CD14-positive monocyte (primary cell): ENCODE measurements around the gene NPAS3. TPM values are rescaled to one million over a fixed set of nuclear protein-coding genes. Genes with fewer than 3 reads are reported as not detected.

ENCODE experiments used
- DNase-seq, 3 donors: peaks; one replicate each; pipeline ENCODE4 v3.0.0-alpha.2; 2011 to 2022
- H2AFZ ChIP-seq: 2 replicates; pipeline ENCODE4 v1.6.0; 2012; ENCODE audit warnings: mild to moderate bottlenecking, low read depth, low read length, inconsistent platforms; ENCODE audit not compliant: insufficient read depth, poor library complexity, severe bottlenecking
- H3K27ac ChIP-seq, 2 donors: 1 replicate in 1 of 2; 2 replicates in 1 of 2; pipeline ENCODE4 v1.5.1; 2012 to 2013; ENCODE audit warnings: low read length in 2 of 2, control low read depth in 1 of 2, inconsistent platforms in 1 of 2, low read depth in 1 of 2, mild to moderate bottlenecking in 1 of 2
- H3K27me3 ChIP-seq, 2 donors: one replicate each; pipeline versions ENCODE4 v1.6.0 to v1.6.1; 2011 to 2013; ENCODE audit warnings: low read length in 2 of 2; ENCODE audit not compliant: control insufficient read depth in 2 of 2, insufficient read depth in 2 of 2
- H3K36me3 ChIP-seq, 2 donors: replicated peaks in 1 of 2; 1 replicate in 1 of 2; 2 replicates in 1 of 2; pipeline versions ENCODE4 v1.5.1 to v1.6.1; 2012 to 2013; ENCODE audit warnings: low read length in 2 of 2, control low read depth in 1 of 2, inconsistent platforms in 1 of 2, mild to moderate bottlenecking in 1 of 2; ENCODE audit not compliant: insufficient read depth in 2 of 2, control insufficient read depth in 1 of 2
- H3K4me1 ChIP-seq, 2 donors: 1 replicate in 1 of 2; 2 replicates in 1 of 2; pipeline versions ENCODE4 v1.5.1 to v1.6.1; 2012 to 2013; ENCODE audit warnings: low read length in 2 of 2, control low read depth in 1 of 2, inconsistent platforms in 1 of 2, mild to moderate bottlenecking in 1 of 2, moderate library complexity in 1 of 2; ENCODE audit not compliant: insufficient read depth in 2 of 2, control insufficient read depth in 1 of 2
- H3K4me2 ChIP-seq: replicated peaks from 2 replicates; pipeline ENCODE3; 2012; ENCODE audit warnings: low read length, moderate library complexity, mild to moderate bottlenecking; ENCODE audit not compliant: poor library complexity, severe bottlenecking; ENCODE audit errors: extremely low read depth
- H3K4me3 ChIP-seq, 3 experiments: fragments of 200-600 bp in 1 of 3; sonication (generic) in 1 of 3; replicated peaks in 1 of 3; 1 replicate in 2 of 3; 2 replicates in 1 of 3; pipeline ENCODE4 v1.5.1; 2011 to 2013; ENCODE audit warnings: low read length in 3 of 3, mild to moderate bottlenecking in 3 of 3, control low read depth in 2 of 3, low read depth in 2 of 3, inconsistent platforms in 1 of 3, moderate library complexity in 1 of 3
- H3K79me2 ChIP-seq: 2 replicates; pipeline ENCODE4 v1.6.0; 2012; ENCODE audit warnings: mild to moderate bottlenecking, control low read depth, inconsistent platforms, low read length, moderate library complexity; ENCODE audit not compliant: insufficient read depth
- H3K9ac ChIP-seq: 2 replicates; pipeline ENCODE4 v1.6.0; 2017; ENCODE audit warnings: low read length, mild to moderate bottlenecking; ENCODE audit not compliant: insufficient read depth, poor library complexity, severe bottlenecking
- H3K9me3 ChIP-seq, 2 donors: replicated peaks in 1 of 2; 1 replicate in 1 of 2; 2 replicates in 1 of 2; pipeline versions ENCODE4 v1.5.1 to v1.6.1; 2012 to 2013; ENCODE audit warnings: low read length in 2 of 2, control low read depth in 1 of 2; ENCODE audit not compliant: control insufficient read depth in 1 of 2, insufficient read depth in 1 of 2
- H4K20me1 ChIP-seq: 2 replicates; pipeline ENCODE4 v1.6.0; 2012; ENCODE audit warnings: mild to moderate bottlenecking, low read length, control low read depth, moderate library complexity; ENCODE audit not compliant: insufficient read depth
- H3K27ac Mint-ChIP-seq, 7 donors: one replicate each; pipeline ENCODE4 v1.8.0; 2020; ENCODE audit warnings: mild to moderate bottlenecking in 7 of 7, mixed read lengths in 7 of 7, moderate library complexity in 6 of 7, inconsistent platforms in 2 of 7
- H3K27me3 Mint-ChIP-seq, 3 donors: one replicate each; pipeline ENCODE4 v1.8.0; 2021 to 2022; ENCODE audit warnings: low read depth in 3 of 3, mild to moderate bottlenecking in 3 of 3, mixed read lengths in 3 of 3, moderate library complexity in 3 of 3, inconsistent platforms in 1 of 3
- H3K36me3 Mint-ChIP-seq, 2 donors: one replicate each; pipeline ENCODE4 v1.8.0; 2020; ENCODE audit warnings: mixed read lengths in 2 of 2, inconsistent platforms in 1 of 2, mild to moderate bottlenecking in 1 of 2
- H3K4me1 Mint-ChIP-seq: one replicate; pipeline ENCODE4 v1.8.0; 2020; ENCODE audit warnings: mild to moderate bottlenecking, mixed read lengths
- H3K4me3 Mint-ChIP-seq, 2 donors: one replicate each; pipeline ENCODE4 v1.8.0; 2020; ENCODE audit warnings: mild to moderate bottlenecking in 2 of 2, mixed read lengths in 2 of 2, moderate library complexity in 1 of 2
- H3K9me3 Mint-ChIP-seq, 7 donors: one replicate each; pipeline ENCODE4 v1.8.0; 2020 to 2022; ENCODE audit warnings: mixed read lengths in 7 of 7, mild to moderate bottlenecking in 6 of 7, moderate library complexity in 6 of 7, inconsistent platforms in 2 of 7
- WGBS: methylation state at CpG from one replicate; pipeline ENCODE4 v1.1.5; 2013; ENCODE audit warnings: missing lambda C conversion rate; ENCODE audit not compliant: insufficient coverage; 5-methylcytosine and 5-hydroxymethylcytosine counted together
- intact Hi-C, 2 donors: fragments of 100-400 bp; cut with micrococcal nuclease; formaldehyde crosslinking; loops; one replicate each; pipeline versions ENCODE4 v1.15.0 to v1.15.1; 2023
- polyA plus RNA-seq, 3 donors: library from polyadenylated mRNA; depleted of rRNA in 1 of 3; unstranded in 2 of 3; stranded (reverse) in 1 of 3; fragments of 300-500 nt in 2 of 3; fragments of >200 nt in 1 of 3; fragmentation: Illumina TruSeq in 2 of 3; gene quantifications; 1 replicate in 2 of 3; 2 replicates in 1 of 3; pipeline ENCODE4 v1.2.3, GENCODE V29; 2012 to 2021
- TF ChIP-seq, protein P1 (sequence below): fragments of 200-600 bp; IDR thresholded peaks from one replicate; pipeline ENCODE4 v1.8.0; 2022; ENCODE audit warnings: antibody characterized with exemption, mild to moderate bottlenecking

The NPAS3 gene
- polyA plus RNA-seq, 3 donors: not detected

- H3K4me1 ChIP-seq: no peaks in the 10 kb centered on the region
- no peak overlapping the region for H3K4me3 ChIP-seq
- no peaks in the 10 kb centered on the region for H3K9me3 ChIP-seq
- H3K9ac ChIP-seq: no peak overlapping the region
- no peaks in the 10 kb centered on the region for H3K27me3 Mint-ChIP-seq
- no peaks in the 10 kb centered on the region for H4K20me1 ChIP-seq
- WGBS: no CpG with 5 or more reads among the region's 2 CpGs
- H3K27me3 ChIP-seq: no peaks in the 10 kb centered on the region
- H3K9me3 Mint-ChIP-seq: peaks cover 0 to 3% (median 2%) of the 10 kb centered on the region in 7 donors
- no peaks in the 10 kb centered on the region for H3K36me3 Mint-ChIP-seq
- H3K79me2 ChIP-seq: no peaks in the 10 kb centered on the region
- H3K4me2 ChIP-seq: no peak overlapping the region
- H3K36me3 ChIP-seq: no peaks in the 10 kb centered on the region
- DNase-seq: no peak
- no peak overlapping the region for H2AFZ ChIP-seq
- H3K4me1 Mint-ChIP-seq: no peaks in the 10 kb centered on the region
- no peak overlapping the region for H3K4me3 Mint-ChIP-seq
- intact Hi-C loops: no loop called here
- TF ChIP-seq, protein P1, sequence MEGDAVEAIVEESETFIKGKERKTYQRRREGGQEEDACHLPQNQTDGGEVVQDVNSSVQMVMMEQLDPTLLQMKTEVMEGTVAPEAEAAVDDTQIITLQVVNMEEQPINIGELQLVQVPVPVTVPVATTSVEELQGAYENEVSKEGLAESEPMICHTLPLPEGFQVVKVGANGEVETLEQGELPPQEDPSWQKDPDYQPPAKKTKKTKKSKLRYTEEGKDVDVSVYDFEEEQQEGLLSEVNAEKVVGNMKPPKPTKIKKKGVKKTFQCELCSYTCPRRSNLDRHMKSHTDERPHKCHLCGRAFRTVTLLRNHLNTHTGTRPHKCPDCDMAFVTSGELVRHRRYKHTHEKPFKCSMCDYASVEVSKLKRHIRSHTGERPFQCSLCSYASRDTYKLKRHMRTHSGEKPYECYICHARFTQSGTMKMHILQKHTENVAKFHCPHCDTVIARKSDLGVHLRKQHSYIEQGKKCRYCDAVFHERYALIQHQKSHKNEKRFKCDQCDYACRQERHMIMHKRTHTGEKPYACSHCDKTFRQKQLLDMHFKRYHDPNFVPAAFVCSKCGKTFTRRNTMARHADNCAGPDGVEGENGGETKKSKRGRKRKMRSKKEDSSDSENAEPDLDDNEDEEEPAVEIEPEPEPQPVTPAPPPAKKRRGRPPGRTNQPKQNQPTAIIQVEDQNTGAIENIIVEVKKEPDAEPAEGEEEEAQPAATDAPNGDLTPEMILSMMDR: no peak
- no peak overlapping the region for H3K27ac Mint-ChIP-seq
- no peak overlapping the region for H3K27ac ChIP-seq
Observed at GRCh38 chr14:33062881-33063280, 124.2 kb downstream of the NPAS3 start.

GRCh38 chr14:33063521-33063920 is 124.8 kb downstream of the NPAS3 start:
- Histone ChIP-seq H3K27me3 (no peaks in the 10 kb centered on the region), H3K4me2 (no peak overlapping the region), H3K4me1 (no peaks in the 10 kb centered on the region), H3K36me3 (no peaks in the 10 kb centered on the region), H3K9ac (no peak overlapping the region), H2AFZ (no peak overlapping the region), H4K20me1 (no peaks in the 10 kb centered on the region), H3K79me2 (no peaks in the 10 kb centered on the region), H3K9me3 (no peaks in the 10 kb centered on the region), H3K4me3 (no peak overlapping the region), H3K27ac (no peak overlapping the region)
- Mint-ChIP-seq H3K9me3 (peaks cover 0 to 3% (median 2%) of the 10 kb centered on the region in 7 donors), H3K36me3 (no peaks in the 10 kb centered on the region), H3K27ac (no peak overlapping the region), H3K4me3 (no peak overlapping the region), H3K27me3 (no peaks in the 10 kb centered on the region), H3K4me1 (no peaks in the 10 kb centered on the region)
- TF ChIP-seq, protein P1: no peak
- no CpG with 5 or more reads among the region's 4 CpGs for WGBS
- DNase-seq: no peak
- intact Hi-C loops: no loop called here
